GM12801 (cell line): ENCODE measurements around the gene PLOD3.

Source experiments
- TF ChIP-seq, protein P1 (sequence below): IDR thresholded peaks from one replicate; pipeline ENCODE4 v1.5.1; 2011; ENCODE audit warnings: control low read depth; ENCODE audit not compliant: insufficient read length; ENCODE audit errors: extremely low read depth

Gene PLOD3

DNA sequence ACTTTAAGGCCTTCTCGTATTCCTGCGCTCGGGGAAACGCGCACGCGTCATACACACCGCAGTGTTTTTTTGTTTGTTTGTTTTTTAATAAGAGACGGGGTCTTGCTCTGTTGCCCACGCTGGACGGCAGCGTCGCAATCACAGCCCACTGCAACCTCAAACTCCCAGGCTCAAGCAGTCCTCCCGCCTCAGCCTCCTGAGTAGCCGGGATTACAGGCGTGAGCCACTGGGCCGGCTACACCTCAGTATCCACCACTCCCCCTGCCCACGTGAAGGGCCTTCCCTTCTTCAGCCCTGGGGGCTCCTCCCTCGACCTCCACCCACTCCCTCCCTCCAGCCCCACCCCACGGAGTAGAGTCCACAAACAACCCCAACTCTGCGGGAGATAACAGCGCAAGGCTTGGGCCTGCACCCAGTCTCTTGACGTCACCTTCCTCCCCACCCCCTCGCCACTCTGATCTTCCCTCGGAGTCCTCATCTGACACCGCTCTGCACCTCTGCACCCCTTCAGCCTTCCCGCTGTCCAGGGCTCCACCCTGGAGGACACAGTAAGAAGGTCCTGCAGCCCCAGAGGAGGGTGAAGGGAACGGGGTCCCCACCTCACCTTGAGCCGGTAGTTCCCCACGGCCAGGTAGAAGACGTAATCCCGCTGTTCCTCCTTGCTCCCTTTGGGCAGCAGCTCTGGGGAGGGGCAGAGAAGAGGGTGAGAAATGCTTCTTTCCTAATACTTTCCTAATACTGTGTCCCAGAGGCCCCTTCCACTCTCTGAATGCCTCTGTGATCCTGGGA lies 23.0 kb upstream of the PLOD3 start:
- TF ChIP-seq, protein P1, sequence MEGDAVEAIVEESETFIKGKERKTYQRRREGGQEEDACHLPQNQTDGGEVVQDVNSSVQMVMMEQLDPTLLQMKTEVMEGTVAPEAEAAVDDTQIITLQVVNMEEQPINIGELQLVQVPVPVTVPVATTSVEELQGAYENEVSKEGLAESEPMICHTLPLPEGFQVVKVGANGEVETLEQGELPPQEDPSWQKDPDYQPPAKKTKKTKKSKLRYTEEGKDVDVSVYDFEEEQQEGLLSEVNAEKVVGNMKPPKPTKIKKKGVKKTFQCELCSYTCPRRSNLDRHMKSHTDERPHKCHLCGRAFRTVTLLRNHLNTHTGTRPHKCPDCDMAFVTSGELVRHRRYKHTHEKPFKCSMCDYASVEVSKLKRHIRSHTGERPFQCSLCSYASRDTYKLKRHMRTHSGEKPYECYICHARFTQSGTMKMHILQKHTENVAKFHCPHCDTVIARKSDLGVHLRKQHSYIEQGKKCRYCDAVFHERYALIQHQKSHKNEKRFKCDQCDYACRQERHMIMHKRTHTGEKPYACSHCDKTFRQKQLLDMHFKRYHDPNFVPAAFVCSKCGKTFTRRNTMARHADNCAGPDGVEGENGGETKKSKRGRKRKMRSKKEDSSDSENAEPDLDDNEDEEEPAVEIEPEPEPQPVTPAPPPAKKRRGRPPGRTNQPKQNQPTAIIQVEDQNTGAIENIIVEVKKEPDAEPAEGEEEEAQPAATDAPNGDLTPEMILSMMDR = no peak

DNA sequence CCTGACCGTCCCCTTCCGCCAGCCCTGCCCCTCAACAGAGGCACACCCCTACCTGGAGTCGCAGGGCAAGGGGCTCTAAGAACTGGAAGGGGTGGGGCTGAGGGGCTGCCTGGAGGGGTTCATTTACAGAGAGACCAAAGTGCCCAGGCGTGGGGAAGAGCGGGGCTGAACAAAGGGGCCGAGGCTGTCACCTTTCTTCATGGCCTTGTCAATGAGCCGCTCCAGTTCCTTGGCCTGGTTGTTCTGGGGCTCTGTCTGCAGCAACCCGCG lies 22.5 kb upstream of the PLOD3 start:
- TF ChIP-seq, protein P1 = no peak

DNA sequence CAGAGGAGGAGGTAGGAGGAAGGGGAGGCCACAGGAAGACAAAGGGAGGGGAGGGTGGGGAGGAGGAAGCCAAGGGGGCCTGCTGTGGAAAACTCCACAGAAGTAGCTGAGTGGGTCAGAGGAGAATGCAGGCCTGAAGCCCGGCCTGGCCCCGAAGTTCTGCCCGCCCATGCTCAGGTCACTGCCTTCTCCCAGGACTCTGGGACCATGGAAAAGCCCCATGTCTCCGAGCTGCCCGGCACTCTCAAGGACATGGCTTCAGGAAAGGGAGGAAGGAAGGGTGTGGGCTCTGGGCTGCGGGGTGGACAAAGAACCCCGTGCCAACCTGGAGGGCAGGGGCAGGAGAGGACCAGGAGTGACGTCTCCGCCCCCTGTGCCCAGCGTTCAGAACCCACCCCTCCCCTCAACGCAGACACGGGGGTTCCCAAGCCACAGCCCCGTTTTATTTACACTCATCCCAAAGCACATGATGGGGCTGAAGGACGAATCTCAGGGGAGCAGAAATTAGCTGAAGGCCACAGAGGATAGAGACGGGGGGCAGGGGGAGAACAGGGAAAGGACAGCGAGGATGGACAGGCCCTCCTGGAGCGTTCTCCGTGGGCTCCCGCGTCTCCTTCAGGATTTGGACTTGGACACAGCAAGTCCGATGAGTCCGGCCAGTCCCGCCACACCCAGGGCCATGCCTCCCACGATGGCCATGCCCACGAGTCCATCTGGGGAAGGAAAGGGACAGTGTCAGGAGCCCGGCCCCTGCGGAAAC lies 22.0 kb upstream of the PLOD3 start:
- TF ChIP-seq, protein P1 = no peak

DNA sequence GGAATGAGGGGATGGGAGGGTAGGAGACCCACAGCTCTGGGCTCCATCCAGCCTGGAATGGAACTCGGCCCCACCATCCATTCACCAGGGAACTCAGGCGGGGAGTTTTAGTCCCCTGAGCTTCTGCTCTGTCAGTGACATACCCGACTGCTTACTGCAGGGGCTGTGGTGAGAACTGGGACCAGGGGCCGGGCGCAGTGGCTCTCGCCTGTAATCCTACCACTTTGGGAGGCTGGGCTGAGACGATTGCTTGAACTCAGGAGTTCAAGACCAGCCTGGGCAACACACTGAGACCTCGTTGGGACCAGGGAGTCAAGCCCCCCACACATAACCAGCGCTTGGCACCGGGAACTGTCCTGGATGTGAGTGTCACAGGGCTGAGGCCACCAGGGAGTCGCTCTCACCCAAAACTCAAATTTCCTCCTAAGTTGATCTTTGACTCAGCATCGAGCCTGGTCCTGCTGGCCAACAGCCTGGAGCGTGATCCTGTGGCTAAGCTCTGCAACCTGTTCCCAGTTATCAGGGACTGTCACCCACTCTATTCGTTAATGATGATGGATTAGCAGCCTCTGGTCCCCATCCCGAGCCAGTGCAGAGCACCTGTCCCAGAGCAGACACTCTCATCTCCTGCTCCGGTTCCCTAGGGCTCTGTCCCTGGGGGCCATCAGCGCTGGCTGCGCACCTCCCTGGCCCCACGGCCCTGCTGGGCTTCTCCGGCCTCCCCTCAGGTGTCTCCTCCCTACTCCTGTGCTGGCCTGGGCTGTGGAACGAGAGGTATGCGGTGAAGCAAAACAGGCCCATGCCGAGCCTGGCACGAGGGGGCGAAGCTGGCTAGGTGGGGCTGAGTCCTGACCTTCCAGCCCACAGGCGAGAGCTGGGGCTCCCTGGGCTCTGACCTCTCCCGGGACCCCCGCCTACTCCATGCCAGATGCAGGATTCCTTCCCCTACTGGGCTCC lies 21.1 kb upstream of the PLOD3 start:
- TF ChIP-seq, protein P1 = no peak

DNA sequence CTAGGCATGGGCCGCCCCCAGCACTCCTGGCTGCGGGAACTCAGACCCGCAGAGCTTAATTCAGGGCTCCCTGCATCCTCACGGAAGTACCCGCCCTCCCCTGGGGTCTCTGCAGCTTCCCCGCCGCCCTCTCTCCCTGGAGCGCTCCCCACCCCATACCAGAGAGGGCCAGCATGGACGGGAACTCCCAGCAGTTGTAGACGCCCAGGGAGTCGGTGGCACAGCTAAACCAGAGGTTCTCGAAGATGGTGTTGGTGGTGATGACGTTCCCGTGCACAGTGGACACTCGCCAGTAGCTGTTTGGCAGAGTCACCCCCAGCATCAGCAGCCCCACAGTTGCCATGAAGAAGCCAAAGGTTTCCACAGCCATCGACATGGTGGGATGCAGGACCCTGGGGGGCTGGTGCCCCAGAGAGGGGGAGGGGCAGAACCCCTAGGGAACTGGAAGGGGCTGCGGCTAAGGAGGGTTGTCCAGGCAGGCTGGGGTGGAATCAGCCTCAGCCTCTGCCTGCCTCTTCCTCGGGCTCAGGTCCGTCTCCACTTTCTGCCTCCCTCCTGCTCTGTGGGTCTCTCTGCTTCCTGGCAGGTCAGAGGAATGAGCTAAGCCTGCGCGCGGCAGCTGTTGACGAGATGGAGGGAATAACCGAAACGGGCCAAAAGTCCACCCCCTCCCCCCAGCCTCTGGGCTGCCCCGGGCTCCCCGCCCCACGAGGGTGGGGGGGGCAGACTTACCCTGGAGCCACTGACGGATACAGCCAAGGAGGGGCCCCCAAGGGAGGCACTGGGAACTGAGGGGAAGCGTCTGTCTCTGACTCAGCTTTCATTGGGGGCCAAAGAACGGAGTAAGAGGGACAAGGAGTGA lies 20.1 kb upstream of the PLOD3 start, which contains the start of gene CLDN15:
Gene CLDN15, minus strand, starts transcription at position 597 of the 862 bp plus-strand sequence. Its CDS starts 221 bp downstream, at position 376.
- TF ChIP-seq, protein P1 = no peak

DNA sequence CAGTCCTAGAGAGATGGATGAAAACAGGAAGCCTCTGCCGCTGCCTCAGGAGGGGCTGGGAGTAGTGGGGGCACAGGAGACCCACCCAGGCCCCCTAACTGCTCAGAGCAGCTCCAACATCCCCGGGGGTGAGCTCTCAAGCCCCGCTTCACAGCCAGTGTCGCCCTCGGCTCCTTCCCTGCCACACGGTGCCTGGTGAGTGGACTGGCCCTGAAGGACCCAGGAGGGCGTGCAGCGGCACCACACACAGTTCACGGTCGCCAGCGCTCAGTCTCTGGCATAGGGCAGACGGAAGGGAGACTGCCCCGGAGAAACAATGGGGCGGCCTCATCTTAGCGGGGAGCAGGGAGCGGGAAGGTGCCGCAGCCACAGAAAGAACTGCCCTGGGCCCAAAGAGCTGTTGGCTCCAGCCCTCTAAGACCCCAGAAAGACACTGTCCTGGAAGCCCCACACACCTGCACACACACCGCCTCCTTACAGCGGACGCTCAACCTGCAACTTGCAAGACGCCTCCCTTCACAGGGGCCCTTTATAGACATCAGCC lies 19.0 kb upstream of the PLOD3 start:
- TF ChIP-seq, protein P1 = no peak
